Stimulated activated CD4-positive, alpha-beta T cell treated with anti-CD3 and anti-CD28 coated beads, Interleukin-12 subunit alpha, Interleukin-12 subunit beta, amount 100 ng/mL, for 4 hours (primary cell): ENCODE results near the gene RELL2.

Source experiments
- DNase-seq: peaks from one replicate; pipeline ENCODE4 v3.0.0-alpha.2; 2020

The RELL2 gene

DNA sequence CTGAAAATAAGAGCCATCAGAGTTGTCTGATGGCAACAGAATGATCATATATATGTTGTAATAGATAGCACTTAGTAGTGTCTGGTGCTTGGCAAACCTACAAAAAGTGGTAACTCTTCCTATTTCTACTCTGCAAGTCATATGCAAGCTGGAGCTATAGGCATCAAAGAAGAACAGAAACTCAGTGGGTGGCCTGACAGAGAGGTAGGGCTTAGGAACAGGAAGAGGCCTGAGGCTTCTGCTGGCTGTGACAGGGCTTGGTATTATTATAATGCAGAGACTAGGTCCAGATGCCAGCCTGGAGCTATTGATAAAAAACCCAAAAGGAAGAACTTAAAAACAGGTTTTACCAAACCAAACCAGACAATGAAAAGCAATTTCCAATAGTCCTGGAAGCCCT is 13.6 kb upstream of the RELL2 start:
- DNase-seq: no peak

DNA sequence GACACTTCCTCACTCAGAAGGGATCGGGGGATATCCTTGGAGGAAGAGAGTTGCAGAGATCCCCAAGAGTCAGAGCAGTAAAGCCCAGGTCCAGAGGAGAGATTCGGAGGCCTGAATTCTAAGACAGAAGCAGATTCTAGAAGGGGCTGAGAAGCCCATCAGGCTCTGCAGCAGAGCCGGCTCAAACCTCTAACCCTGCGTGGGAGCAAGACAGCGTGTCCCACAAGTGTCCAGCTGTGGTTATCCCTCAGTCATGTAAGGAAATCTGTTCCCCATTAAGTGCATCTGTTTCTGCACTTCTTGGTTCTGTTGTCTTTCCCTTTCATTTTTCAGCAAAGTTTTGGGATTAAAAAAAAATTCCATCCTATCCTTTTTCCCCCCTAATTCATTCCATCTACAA is 13.2 kb upstream of the RELL2 start:
- DNase-seq: no peak

DNA sequence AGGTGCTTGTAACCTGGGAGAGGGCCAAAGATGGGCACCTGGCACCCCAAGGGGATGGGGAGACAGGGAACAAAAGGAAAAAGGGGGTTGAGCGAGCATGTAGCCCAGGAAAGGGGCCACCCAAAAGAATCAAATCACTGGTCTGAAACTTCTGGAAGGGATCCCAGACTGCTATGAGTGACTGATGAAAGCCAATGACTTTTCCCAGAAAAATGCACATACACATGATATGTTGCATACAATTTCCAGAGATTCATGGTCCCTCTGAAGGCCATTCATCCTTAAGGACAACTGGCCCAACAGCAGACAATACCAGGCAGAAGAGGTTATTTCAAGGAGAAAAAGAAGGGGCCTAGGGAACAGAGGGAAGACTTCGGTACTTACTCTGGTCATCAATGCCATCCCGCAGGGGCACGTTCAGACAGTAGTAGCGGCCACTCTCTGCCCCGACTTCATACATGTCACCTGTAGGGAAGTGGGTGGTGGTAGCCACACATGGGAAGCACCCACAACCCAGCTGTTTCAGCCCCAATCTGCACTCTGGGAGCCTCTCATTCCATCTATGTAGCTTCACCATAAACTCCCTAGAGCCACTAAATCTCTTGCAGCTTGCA is 8.5 kb upstream of the RELL2 start:
- no peak for DNase-seq

DNA sequence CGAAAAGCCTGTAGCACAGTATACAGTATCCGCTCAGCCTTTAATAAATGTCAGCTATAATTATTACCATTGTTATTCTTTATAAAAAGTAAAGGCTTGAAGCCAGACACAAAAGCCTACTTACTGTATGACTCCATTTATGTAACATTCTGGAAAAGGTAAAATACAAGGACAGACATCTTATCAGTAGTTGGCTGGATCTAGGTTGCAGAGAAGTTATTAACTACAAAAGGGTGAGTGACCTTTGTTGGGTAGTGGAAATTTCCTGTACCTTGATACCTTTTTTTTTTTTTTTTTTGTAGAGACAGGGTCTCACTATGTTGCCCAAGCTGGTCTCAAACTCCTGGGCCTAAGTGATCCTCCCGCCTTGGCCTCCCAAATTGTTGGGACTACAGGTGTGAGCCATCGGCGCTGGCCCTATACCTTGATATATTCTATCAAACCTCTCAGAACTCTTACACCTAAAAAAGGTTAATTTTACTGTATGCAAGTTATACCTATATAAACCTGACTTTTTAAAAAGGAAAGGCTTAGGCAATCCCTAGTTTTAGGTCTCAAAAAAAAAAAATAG is 6.1 kb upstream of the RELL2 start:
- DNase-seq: no peak

DNA sequence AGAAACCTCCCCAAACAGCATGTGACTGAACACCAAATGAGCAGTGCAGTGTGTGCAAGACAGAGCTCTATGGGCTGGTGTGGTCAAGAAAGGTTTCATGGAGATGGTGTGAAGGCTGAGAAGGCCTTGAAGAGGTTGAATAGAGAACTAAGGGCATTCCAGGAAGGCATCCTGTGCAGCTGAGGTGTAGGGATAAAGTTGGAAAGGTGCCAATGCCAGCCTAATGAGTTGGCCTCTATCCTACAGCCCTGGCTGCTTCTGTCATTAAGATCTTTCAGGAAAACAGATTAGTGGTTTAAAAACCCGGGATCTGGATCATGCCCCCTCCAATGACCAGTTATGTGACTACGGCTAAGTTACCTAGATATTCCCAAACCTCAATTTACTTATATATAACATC is 4.1 kb upstream of the RELL2 start:
- no peak for DNase-seq

DNA sequence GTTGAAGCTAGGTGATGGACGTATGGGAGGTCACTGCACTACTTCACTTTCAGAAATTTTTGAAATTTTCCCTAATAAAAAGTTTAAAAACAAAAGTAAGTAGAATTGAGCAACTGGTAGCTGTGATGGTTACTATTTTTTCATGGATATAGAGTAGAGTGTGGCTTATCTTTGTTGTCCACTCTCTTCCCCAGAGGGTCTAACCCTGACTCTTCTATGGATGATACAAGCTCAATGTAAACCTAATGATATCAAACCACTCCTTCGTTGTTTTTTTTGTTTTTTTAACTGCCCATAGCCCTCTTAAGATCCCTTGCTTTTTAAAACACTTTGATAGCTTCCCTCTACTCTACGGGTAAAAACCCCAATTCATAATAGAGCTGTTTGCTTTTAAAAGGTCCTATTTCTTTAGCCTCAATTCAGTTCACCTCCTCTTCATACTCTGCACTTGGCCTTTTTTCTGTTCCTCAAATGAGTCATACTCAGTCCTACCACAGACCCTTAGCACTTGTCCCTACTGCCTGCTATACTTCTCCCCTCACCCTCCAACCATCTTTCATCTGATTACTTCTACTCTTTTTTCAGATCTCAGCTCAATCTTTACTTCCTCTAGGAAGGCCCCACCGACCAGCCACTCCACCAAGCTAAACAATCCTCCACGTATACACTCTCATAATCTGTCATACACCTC is 2.8 kb upstream of the RELL2 start:
- no peak for DNase-seq

DNA sequence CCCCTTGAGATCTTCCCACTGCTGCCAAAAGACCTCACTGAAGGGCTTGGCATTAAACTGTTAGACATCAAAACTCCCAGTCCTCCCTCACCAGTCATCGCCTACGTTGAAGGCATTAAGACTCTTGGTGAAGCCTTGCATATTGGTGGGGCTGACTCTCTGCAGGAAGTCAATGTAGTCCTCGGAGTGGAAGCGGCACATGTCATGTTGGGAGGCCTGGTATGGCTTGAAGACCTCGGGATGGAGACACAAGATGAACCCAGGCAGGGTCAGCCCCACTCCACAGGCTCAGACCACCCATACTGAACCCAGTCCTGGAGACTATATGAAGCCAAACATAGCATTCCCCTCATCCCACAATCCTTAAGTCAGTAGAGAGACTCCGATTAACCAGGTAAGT is 2.1 kb upstream of the RELL2 start:
- DNase-seq: no peak

DNA sequence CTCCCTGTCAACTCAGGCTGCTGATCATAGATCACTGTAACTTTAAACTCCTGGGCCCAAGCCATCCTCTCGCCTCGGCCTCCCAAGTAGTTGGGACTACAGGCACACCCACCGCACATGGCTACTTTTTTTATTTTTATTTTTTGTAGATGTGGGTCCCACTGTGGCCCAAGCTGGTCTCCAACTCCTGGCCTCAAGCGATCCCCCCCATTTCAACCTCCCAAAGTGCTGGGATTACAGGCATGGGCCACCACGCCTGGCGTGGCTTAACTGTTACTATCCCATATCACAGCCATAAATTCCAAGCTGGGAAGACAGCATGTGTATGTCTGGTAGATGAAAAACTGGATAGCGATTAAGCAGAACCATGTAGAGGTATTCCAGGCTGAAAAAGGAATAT is 1.2 kb upstream of the RELL2 start:
- DNase-seq: no peak

DNA sequence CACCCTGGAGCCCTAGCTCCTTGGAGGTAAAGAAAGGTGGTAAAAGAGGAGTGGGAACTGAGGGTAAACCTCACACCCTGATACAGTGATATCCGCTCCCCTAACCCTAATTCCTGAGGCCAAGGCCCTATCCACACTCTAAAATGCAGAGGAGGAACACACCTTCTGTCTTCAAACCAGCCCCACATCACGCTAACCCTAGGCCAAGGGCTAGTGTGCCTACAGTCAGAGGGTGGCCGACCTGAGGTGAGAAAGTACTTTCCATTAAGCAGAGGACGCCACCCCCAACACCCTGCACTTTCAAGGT is 738 bp upstream of the RELL2 start:
- no peak for DNase-seq

DNA sequence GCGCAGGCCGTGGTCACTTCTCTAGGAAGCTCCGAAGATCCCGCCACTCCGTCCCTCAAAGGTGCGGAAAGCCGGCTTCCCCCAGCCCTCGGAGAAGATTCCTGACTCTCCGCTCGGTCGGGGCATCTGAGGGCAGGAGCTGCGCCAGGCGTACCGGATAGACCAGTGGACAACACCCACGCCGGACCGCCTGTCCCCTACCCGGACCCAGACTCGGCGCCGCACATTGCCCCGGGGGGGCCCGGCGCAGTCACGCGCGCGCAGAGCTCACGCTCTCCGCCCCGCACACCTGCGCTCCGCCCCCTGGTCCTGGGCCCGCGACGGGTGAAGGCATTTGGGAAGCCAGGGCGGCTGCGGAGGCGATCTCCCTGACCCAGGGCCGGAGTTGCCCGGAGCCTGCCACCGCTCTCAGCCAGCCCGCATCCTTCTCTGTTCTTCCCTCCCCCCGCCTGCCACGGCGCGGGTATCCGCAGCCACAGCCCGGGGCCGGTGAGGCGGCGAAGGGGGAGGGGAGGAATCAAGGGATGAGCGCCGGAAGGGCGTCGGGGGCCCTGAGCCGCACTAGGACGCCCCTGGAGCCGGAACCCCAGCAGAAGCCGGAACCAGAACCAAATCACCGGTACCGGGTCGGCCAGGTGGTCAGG is 448 bp downstream of the RELL2 start:
- DNase-seq: peak; percentile 56

DNA sequence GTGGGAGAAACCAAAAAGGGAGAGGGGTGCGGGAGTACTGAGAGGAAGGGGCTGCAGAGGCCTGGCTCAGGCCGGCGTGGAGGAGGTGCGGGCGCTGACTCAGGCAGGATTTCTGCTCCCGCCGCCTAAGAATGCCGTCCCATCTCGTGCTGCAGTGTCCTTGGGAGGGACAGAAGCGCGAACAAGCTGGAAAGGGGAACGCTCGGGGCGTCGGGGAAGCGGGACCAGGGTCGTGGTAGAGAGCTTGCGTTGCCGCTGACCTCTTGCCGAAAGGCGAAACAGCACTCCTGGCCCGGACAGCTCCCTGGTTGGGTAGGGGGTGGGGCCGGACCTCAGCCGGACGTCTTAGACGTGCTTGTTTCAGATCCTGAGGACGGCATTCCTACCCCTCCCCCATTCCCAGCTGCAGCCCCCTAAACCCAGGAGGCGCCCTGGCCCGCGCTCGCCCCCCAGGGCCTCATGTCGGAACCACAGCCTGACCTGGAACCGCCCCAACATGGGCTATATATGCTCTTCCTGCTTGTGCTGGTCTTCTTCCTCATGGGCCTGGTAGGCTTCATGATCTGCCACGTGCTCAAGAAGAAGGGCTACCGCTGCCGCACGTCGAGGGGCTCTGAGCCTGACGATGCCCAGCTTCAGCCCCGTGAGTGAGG is 1.1 kb downstream of the RELL2 start:
- peak; percentile 50 for DNase-seq

DNA sequence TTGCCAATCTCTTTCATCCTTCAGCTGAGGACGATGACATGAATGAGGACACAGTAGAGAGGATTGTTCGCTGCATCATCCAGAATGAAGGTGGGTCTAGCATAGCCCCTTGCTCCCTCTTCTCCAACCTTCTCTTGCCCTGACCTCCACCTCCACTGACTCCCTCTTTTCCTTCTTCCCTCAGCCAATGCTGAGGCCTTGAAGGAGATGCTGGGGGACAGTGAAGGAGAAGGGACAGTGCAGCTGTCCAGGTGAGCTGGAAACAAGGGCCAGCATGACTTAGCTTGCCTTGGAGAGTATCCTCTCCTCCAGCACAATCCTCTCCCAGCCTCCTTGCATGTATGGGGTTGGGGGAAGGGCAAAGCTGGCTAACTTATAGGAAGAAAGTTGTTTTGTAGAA is 2.0 kb downstream of the RELL2 start:
- DNase-seq: no peak

DNA sequence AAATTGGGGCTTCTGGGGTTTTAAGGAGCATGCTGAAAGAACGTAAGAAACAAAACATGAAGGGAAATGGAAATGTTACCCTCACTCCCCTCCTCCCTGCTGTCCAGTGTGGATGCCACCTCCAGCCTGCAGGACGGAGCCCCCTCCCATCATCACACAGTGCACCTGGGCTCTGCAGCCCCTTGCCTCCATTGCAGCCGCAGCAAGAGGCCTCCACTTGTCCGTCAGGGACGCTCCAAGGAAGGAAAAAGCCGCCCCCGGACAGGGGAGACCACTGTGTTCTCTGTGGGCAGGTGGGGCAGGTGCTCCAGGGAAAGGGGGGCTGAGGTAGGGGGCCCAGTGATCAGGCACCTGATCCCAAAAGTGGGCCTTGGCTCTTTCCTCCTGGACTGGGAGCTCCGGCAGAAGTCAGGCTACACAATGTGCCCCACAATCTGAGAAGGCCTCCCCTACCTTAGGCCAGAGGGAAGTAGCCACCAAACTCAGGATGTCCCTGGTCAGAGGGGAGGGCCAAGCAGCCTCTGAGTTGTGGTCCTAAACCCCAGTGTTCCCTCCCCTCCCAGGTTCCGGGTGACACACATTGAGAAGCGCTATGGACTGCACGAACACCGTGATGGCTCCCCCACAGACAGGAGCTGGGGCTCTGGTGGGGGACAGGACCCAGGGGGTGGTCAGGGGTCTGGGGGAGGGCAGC is 2.7 kb downstream of the RELL2 start:
- no peak for DNase-seq

DNA sequence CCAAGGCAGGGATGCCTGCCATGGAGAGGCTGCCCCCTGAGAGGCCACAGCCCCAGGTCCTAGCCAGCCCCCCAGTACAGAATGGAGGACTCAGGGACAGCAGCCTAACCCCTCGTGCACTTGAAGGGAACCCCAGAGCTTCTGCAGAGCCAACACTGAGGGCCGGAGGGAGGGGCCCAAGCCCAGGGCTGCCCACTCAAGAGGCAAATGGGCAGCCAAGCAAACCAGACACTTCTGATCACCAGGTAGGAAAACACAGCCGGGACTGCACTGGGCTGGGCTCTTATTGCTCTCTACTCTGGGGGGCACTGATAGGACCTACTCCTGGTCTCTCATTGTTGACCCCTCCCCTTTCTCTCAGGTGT is 3.2 kb downstream of the RELL2 start:
- no peak for DNase-seq

DNA sequence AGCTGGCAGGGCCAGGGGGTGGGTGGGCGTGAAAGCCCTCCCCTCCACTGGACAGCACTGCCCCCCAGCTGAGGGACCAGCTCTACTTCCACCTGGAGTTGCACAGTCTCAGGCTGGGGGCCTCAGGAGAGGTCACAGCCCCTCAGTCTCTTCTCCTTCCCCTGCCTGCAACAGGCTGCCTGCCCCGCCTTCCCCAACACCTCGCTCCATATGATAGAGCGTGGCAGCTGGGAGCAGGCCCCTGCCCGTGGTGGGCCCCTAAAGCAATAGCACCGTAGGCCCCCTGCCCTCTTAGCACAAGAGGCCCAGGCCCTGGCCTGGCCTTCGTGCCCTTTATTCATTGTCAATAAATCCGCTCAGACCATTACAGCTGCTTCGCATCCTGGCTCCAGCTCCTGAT is 3.9 kb downstream of the RELL2 start:
- no peak for DNase-seq

DNA sequence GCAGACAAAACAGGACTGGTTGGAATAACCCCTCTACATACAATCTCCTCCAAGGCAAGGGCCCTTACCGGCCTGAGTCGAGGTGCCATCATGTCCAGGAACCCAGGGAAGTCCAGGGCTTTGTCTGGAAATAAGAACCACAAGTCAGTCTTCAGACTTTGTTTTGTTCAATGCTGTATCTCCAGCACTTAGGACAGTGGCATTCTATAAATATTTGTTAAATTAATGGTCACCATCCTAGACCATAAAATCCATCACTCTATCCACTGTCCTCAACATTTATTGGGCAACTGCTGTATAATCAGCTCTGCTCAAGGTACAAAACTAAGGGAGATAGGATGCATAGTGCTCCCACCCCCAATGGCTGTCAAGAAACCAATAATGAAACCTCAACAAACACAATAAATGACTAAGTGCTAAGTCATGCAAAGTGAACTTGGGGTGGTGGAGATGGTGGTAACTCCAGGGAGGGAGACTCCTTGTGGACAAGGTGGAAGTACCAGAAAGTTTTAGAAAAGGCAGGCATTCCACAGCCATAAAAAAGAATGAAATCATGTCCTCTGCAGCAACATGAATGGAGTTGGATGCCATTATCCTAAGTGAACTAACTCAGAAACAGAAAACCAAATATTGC is 5.0 kb downstream of the RELL2 start:
- no peak for DNase-seq

DNA sequence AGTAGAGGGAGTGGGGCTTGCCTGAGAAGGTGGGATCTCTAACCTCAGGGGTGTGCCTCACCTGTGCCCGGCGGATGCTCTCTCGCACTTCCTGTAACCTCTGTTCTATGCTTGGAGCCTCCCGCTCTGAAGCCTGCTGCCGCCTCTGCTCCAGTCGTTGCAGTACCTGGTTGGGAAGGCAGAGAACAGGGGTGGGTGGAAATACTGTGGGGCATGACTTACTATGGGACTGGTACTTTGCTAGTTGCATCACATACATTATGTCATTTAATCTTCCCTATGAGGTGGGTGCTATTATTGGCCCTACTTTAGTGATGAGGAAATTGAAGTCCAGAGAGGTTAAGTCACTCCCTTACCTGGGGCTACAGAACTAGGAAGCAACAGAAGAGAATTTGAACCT is 9.2 kb downstream of the RELL2 start:
- no peak for DNase-seq

DNA sequence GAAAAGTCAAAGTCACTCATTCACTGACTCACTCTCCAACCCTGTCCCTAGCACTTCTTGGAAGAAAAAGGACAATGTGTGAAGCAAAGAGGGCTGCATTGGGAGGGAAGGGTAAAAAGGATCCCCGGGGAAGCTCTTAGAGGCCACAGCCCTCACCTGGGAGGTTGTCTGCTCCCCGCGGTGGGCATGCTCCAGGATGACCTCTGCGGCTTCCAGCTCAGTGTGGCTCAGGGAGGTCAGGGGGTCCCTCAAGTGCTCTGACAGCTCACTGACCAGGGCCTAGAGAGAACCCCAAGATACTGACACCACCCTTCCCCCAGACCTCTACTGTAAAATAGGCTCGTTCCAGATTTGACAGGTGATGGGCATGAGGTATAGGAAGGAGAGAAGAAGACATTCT is 10.4 kb downstream of the RELL2 start:
- DNase-seq: no peak

DNA sequence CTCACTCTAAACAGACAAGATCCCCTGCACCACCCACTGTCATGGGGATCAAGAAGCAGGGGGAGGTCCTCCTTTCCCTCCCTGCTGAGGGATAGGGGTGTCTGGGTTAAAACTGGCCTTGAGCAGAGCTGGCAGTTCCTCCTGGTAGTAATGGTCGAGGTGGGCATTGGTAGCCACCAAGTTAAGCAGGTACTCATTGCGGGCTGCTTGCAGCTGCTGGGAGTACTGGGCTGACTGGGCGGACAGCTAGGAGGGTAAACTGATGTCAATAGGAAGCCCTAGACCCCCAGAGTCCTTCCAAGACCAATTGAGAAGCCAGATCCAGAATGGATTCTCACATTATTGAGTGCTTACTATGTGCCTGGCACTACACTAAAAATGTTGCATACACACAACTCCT is 11.1 kb downstream of the RELL2 start:
- DNase-seq: no peak

DNA sequence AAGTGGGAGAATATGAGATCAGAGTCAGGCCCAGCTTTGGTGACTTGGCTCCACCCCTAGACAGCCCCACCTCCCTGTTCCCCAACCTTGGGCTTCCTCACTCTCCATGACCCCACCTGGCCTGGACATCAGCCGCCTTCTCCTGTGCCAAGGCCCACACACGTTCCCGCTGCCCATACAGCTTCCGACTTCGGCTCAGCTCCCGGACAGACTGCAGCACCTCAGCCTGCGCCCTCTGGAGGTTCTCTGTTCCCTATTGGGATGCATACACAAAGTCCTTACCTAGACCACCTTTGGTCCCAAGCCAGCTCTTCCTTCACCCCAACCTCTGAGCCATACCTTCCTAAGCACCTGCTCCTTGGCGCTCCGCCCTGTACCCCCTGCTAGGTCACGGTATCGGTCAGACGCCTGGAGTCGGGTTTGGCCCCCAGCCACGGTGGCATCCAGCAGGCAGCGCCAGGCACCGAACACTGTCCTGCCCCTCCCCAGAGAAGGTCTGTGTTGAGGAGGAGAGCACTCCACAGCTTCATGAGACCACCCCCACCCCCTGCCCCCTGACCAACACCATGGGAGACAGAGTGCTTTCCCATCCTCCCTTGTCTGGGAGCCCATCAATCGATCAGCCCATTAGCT is 12.4 kb downstream of the RELL2 start:
- no peak for DNase-seq

DNA sequence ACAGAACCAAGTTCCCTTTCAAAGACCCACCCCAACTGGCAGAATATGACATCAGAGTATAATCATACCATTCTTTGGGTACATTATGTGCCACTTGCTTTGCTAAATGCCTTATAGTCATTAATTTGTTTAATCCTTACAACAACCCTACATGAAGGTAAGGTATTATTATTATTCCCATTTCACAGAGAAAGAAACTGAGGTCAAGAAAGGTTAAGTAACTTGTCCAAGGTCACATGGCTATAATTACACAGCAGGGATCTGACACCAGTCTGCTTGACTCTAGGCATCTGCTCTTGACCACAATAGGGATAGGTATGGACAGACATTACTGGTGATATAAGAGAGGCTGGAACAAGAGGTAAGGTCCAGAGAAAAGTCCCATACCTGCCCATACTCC is 13.2 kb downstream of the RELL2 start:
- no peak for DNase-seq
